HepG2 (cell line): ENCODE data around the gene AKR1A1. TPM values are rescaled to one million over a fixed set of nuclear protein-coding genes. Genes with fewer than 3 reads are reported as not detected.
A peak's percentile ranks its signal among the peaks of the same experiment; 100 is the strongest.

Experiments used
- BCL6 ChIP-seq: IDR thresholded peaks from 2 replicates; pipeline ENCODE4 v1.6.1; 2016; ENCODE audit warnings: missing genetic modification reagents, missing compliant biosample characterization
- FOSL2 ChIP-seq: sonication (generic); formaldehyde crosslinking; IDR thresholded peaks from 2 replicates; pipeline ENCODE4 v1.4.0; 2020; ENCODE audit warnings: missing genetic modification reagents
- HDAC2 ChIP-seq: sonication (generic); formaldehyde crosslinking; IDR thresholded peaks from 2 replicates; pipeline ENCODE4 v1.4.0; 2020; ENCODE audit warnings: missing genetic modification reagents
- MTERF4 ChIP-seq: sonication (generic); formaldehyde crosslinking; IDR thresholded peaks from 2 replicates; pipeline ENCODE4 v1.8.0; 2023; ENCODE audit warnings: mild to moderate bottlenecking, missing genetic modification reagents
- POGZ ChIP-seq: sonication (generic); formaldehyde crosslinking; IDR thresholded peaks from 2 replicates; pipeline ENCODE4 v1.4.0; 2020; ENCODE audit warnings: mild to moderate bottlenecking, missing genetic modification reagents
- RBM39 ChIP-seq: fragments of 200-400 bp; formaldehyde crosslinking; IDR thresholded peaks from one replicate; pipeline ENCODE4 v1.6.1; 2018; ENCODE audit warnings: antibody characterized with exemption, mild to moderate bottlenecking, low read depth, low read length; ENCODE audit not compliant: poor library complexity, severe bottlenecking
- RFXANK ChIP-seq: IDR thresholded peaks from 2 replicates; pipeline ENCODE4 v1.6.1; 2016
- ZNF136 ChIP-seq: sonication (generic); formaldehyde crosslinking; IDR thresholded peaks from 2 replicates; pipeline ENCODE4 v1.8.1; 2022; ENCODE audit warnings: low read depth, mild to moderate bottlenecking, moderate library complexity, missing genetic modification reagents
- ZNF317 ChIP-seq: sonication (generic); formaldehyde crosslinking; IDR thresholded peaks from 2 replicates; pipeline ENCODE4 v1.5.0; 2020; ENCODE audit warnings: mild to moderate bottlenecking, missing genetic modification reagents
- ZNF446 ChIP-seq: sonication (generic); formaldehyde crosslinking; IDR thresholded peaks from 2 replicates; pipeline ENCODE4 v1.5.0; 2020; ENCODE audit warnings: mild to moderate bottlenecking, missing genetic modification reagents
- ZNF546 ChIP-seq: sonication (generic); formaldehyde crosslinking; conservative IDR thresholded peaks from 2 replicates; pipeline ENCODE4 v1.8.1; 2023; ENCODE audit warnings: mild to moderate bottlenecking, missing genetic modification reagents
- ZNF549 ChIP-seq: sonication (generic); formaldehyde crosslinking; IDR thresholded peaks from 2 replicates; pipeline ENCODE4 v1.5.0; 2020; ENCODE audit warnings: missing genetic modification reagents
- ZNF782 ChIP-seq: sonication (generic); formaldehyde crosslinking; IDR thresholded peaks from 2 replicates; pipeline ENCODE4 v1.4.0; 2020; ENCODE audit warnings: missing genetic modification reagents, mild to moderate bottlenecking, borderline replicate concordance
- polyA plus RNA-seq, 8 experiments: library from polyadenylated mRNA; depleted of rRNA in 3 of 8; stranded (reverse) in 7 of 8; unstranded in 1 of 8; fragments of >200 nt; fragmentation: Illumina TruSeq in 4 of 8; extraction: Trizol in 4 of 8; gene quantifications; 2 replicates each; pipeline versions ENCODE4 v1.2.1 to v1.2.3, GENCODE V29; 2011 to 2016; ENCODE audit warnings: low read depth in 4 of 8, missing spikeins in 1 of 8, mixed read lengths in 1 of 8; ENCODE audit not compliant: insufficient read depth in 1 of 8
- total RNA-seq, 5 experiments: library from RNA; depleted of rRNA; stranded (reverse); fragments of >200 nt; fragmentation: Illumina TruSeq; extraction: Trizol; gene quantifications; 2 replicates each; pipeline ENCODE4 v1.2.3, GENCODE V29; 2016; ENCODE audit warnings: low read depth in 1 of 5
- TF ChIP-seq, protein P1 (sequence below): sonication (generic); formaldehyde crosslinking; IDR thresholded peaks from 2 replicates; pipeline ENCODE4 v1.5.0; 2020; ENCODE audit warnings: missing genetic modification reagents
- TF ChIP-seq, protein P2 (sequence below): sonication (generic); formaldehyde crosslinking; IDR thresholded peaks from 2 replicates; pipeline ENCODE4 v1.4.0; 2020; ENCODE audit warnings: missing genetic modification reagents, borderline replicate concordance
- TF ChIP-seq, protein P3 (sequence below), 2 experiments: IDR thresholded peaks; 2 replicates each; pipeline ENCODE4 v1.6.1; 2011 to 2012; ENCODE audit warnings: low read length in 2 of 2, borderline replicate concordance in 1 of 2, low read depth in 1 of 2, mild to moderate bottlenecking in 1 of 2, moderate library complexity in 1 of 2

The AKR1A1 gene
- total and polyA plus RNA-seq, 2 of the 13 experiments (the other 11 are each of a cell fraction or from before 2014, with no cell fraction given) = 181 to 217 TPM

DNA sequence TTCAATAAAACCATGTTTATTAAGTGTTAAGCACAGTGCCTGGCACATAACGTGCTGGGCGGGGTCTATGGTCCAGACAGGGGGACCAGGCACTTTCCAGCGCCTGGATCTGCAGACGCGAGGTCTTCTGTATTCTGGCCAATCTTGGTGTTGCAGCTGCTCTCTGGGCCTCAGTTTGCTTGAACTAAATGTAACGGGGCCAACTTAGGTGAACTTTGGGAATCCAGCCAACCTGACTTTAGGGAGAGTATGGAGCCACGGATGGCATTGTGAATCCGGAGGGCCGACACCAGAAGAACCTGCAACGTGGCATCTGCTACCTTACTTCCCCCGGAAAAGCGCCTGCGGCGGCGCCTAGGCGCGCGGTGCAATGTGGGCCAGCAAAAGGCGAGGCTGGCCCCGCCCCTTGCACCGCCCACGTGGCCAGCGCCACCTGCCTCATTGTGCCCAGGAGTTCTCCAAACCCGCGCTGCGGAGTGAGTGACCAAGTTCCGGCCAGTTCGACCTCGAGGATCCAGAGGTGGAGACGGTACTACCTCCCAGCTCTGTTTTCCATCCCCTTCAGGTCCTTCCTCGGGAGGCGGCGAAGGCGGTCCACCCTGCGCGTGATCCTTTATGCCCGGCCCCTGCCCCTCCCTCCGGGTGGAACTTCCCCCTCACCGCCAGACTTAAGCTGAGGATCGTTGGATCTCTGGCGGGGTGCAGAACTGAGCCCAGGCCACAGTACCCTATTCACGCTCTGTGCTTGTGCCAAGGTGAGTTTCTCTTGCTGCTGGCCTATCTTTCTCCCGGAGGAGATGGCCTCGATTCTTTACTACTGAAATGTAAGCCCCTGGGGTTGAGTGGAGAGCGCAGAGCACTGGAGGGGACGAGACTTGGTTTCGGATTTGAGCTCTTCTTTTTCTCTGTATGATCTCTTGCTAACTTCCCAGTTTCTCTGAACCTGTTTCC, at the start of gene AKR1A1 (continued):
- TF ChIP-seq, protein P1, sequence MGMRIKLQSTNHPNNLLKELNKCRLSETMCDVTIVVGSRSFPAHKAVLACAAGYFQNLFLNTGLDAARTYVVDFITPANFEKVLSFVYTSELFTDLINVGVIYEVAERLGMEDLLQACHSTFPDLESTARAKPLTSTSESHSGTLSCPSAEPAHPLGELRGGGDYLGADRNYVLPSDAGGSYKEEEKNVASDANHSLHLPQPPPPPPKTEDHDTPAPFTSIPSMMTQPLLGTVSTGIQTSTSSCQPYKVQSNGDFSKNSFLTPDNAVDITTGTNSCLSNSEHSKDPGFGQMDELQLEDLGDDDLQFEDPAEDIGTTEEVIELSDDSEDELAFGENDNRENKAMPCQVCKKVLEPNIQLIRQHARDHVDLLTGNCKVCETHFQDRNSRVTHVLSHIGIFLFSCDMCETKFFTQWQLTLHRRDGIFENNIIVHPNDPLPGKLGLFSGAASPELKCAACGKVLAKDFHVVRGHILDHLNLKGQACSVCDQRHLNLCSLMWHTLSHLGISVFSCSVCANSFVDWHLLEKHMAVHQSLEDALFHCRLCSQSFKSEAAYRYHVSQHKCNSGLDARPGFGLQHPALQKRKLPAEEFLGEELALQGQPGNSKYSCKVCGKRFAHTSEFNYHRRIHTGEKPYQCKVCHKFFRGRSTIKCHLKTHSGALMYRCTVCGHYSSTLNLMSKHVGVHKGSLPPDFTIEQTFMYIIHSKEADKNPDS (CRISPR knock-in tag) = peak; percentile 52; the same call in 1 of the 2 replicates
- TF ChIP-seq ZNF546 (CRISPR knock-in tag) (0 out of 2 replicates have a peak, but pooled peaks have one; percentile 40), FOSL2 (CRISPR knock-in tag) (peak; percentile 62), RFXANK (CRISPR knock-in tag) (no peak), ZNF782 (CRISPR knock-in tag) (peak; percentile 79; the same call in 1 of the 2 replicates), ZNF549 (CRISPR knock-in tag) (no peak), ZNF446 (no peak; the same call in 1 of the 2 replicates), RBM39 (no peak), ZNF317 (CRISPR knock-in tag) (no peak; the same call in 1 of the 2 replicates), MTERF4 (CRISPR knock-in tag) (peak; percentile 43; the same call in 1 of the 2 replicates), ZNF136 (CRISPR knock-in tag) (peak; percentile 72; the same call in 1 of the 2 replicates), BCL6 (CRISPR knock-in tag) (no peak), HDAC2 (CRISPR knock-in tag) (no peak; the same call in none of the 2 replicates), POGZ (CRISPR knock-in tag) (peak; percentile 58; the same call in 1 of the 2 replicates)
- TF ChIP-seq, protein P2, sequence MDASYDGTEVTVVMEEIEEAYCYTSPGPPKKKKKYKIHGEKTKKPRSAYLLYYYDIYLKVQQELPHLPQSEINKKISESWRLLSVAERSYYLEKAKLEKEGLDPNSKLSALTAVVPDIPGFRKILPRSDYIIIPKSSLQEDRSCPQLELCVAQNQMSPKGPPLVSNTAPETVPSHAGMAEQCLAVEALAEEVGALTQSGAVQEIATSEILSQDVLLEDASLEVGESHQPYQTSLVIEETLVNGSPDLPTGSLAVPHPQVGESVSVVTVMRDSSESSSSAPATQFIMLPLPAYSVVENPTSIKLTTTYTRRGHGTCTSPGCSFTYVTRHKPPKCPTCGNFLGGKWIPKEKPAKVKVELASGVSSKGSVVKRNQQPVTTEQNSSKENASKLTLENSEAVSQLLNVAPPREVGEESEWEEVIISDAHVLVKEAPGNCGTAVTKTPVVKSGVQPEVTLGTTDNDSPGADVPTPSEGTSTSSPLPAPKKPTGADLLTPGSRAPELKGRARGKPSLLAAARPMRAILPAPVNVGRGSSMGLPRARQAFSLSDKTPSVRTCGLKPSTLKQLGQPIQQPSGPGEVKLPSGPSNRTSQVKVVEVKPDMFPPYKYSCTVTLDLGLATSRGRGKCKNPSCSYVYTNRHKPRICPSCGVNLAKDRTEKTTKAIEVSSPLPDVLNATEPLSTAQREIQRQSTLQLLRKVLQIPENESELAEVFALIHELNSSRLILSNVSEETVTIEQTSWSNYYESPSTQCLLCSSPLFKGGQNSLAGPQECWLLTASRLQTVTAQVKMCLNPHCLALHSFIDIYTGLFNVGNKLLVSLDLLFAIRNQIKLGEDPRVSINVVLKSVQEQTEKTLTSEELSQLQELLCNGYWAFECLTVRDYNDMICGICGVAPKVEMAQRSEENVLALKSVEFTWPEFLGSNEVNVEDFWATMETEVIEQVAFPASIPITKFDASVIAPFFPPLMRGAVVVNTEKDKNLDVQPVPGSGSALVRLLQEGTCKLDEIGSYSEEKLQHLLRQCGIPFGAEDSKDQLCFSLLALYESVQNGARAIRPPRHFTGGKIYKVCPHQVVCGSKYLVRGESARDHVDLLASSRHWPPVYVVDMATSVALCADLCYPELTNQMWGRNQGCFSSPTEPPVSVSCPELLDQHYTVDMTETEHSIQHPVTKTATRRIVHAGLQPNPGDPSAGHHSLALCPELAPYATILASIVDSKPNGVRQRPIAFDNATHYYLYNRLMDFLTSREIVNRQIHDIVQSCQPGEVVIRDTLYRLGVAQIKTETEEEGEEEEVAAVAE (CRISPR knock-in tag) = peak; percentile 88; the same call in 1 of the 2 replicates
- TF ChIP-seq, protein P3, sequence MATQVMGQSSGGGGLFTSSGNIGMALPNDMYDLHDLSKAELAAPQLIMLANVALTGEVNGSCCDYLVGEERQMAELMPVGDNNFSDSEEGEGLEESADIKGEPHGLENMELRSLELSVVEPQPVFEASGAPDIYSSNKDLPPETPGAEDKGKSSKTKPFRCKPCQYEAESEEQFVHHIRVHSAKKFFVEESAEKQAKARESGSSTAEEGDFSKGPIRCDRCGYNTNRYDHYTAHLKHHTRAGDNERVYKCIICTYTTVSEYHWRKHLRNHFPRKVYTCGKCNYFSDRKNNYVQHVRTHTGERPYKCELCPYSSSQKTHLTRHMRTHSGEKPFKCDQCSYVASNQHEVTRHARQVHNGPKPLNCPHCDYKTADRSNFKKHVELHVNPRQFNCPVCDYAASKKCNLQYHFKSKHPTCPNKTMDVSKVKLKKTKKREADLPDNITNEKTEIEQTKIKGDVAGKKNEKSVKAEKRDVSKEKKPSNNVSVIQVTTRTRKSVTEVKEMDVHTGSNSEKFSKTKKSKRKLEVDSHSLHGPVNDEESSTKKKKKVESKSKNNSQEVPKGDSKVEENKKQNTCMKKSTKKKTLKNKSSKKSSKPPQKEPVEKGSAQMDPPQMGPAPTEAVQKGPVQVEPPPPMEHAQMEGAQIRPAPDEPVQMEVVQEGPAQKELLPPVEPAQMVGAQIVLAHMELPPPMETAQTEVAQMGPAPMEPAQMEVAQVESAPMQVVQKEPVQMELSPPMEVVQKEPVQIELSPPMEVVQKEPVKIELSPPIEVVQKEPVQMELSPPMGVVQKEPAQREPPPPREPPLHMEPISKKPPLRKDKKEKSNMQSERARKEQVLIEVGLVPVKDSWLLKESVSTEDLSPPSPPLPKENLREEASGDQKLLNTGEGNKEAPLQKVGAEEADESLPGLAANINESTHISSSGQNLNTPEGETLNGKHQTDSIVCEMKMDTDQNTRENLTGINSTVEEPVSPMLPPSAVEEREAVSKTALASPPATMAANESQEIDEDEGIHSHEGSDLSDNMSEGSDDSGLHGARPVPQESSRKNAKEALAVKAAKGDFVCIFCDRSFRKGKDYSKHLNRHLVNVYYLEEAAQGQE (IDR thresholded peaks at IDR 0.05; ENCODE audit: borderline replicate concordance in 1 of 2, low read depth in 1 of 2, low read length in 2 of 2) = peak in 1 of 2 experiments; percentile 70; a peak in 1 of 4 replicates
